Measurements from ENCODE around the gene TSHZ1. TPM values are rescaled to one million over a fixed set of nuclear protein-coding genes. Genes with fewer than 3 reads are reported as not detected.
A peak's percentile ranks its signal among the peaks of the same experiment; 100 is the strongest.

TSHZ1 gene
- total and polyA plus RNA-seq, 3 experiments from 2014 or later = 9.0 to 18.6 (median 17.9) TPM

GRCh38 chr18:75249175-75249518 is 38.5 kb downstream of the TSHZ1 start:
- no peak overlapping the region for H3K27ac ChIP-seq (ENCODE audit: low read depth, low read length)
- no peaks in the 10 kb centered on the region for H3K9me3 ChIP-seq (ENCODE audit: low read length)
- H3K27me3 Mint-ChIP-seq = no peaks in the 10 kb centered on the region
- no peaks in the 10 kb centered on the region for H3K36me3 ChIP-seq (ENCODE audit: insufficient read depth, low read length)
- CTCF ChIA-PET = no interaction called here
- no peak for DNase-seq
- H3K27ac Mint-ChIP-seq = peak overlapping the region in 3 of 8 donors; percentile 54 to 93 (median 88)
- no peak overlapping the region for H3K4me3 ChIP-seq (ENCODE audit: low read length)
- POLR2A ChIA-PET = no interaction called here
- no peaks in the 10 kb centered on the region for H3K36me3 Mint-ChIP-seq
- H3K4me3 Mint-ChIP-seq = no peak overlapping the region
- H3K9me3 Mint-ChIP-seq = peaks cover 0 to 2% (median 0%) of the 10 kb centered on the region in 5 donors
- H3K4me1 Mint-ChIP-seq = peaks cover 78 to 94% (median 90%) of the 10 kb centered on the region in 3 donors
- no peaks in the 10 kb centered on the region for H3K27me3 ChIP-seq (ENCODE audit: insufficient read depth, low read length, poor library complexity, severe bottlenecking)
- H3K4me1 ChIP-seq (ENCODE audit: insufficient read depth, low read length) = peaks cover 54% of the 10 kb centered on the region

- H3K9me3 ChIP-seq (ENCODE audit: low read length) = no peaks in the 10 kb centered on the region
- no peaks in the 10 kb centered on the region for H3K27me3 ChIP-seq (ENCODE audit: insufficient read depth, low read length, poor library complexity, severe bottlenecking)
- DNase-seq = peak in 1 of 5 donors; percentile 59
- H3K36me3 Mint-ChIP-seq = no peaks in the 10 kb centered on the region
- POLR2A ChIA-PET = no interaction called here
- no peak overlapping the region for H3K27ac ChIP-seq (ENCODE audit: low read depth, low read length)
- H3K4me3 Mint-ChIP-seq = peak overlapping the region in 1 of 7 donors; percentile 72
- H3K36me3 ChIP-seq (ENCODE audit: insufficient read depth, low read length) = no peaks in the 10 kb centered on the region
- peak overlapping the region in 6 of 8 donors; percentile 17 to 83 (median 47) for H3K27ac Mint-ChIP-seq
- peaks cover 54% of the 10 kb centered on the region for H3K4me1 ChIP-seq (ENCODE audit: insufficient read depth, low read length)
- H3K9me3 Mint-ChIP-seq = peaks cover 0 to 2% (median 0%) of the 10 kb centered on the region in 5 donors
- H3K4me1 Mint-ChIP-seq = peaks cover 79 to 94% (median 90%) of the 10 kb centered on the region in 3 donors
- no peak overlapping the region for H3K4me3 ChIP-seq (ENCODE audit: low read length)
- CTCF ChIA-PET = interaction anchor here (1.3 kb wide), 1 partner anchor 11 kb away, joined by 3 read pairs; no protein-coding TSS in a partner anchor
- no peaks in the 10 kb centered on the region for H3K27me3 Mint-ChIP-seq
Observed at GRCh38 chr18:75249672-75250470, 39.3 kb downstream of the TSHZ1 start.

DNA sequence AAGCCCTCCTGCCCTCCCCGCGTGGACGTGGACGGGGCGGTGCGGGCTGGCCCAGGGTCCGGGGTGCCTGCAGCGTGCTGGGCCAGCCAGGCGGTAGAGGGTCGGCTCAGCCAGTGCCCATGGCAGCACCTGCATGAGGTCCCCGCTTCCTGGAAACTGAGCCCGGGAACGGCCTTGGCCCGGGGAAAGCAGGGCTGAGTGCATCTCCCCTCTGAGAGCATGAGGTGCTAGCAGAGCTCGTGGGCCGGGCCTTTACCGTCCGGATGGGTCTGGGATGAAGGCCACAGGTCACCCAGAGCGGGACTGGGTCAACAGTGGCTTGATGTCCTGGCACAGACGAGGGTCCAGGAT is 39.8 kb downstream of the TSHZ1 start:
- H3K4me1 ChIP-seq (ENCODE audit: insufficient read depth, low read length) = peaks cover 58% of the 10 kb centered on the region
- Mint-ChIP-seq H3K27me3 (no peaks in the 10 kb centered on the region), H3K4me3 (no peak overlapping the region), H3K27ac (peak overlapping the region in 3 of 8 donors; percentile 43 to 57 (median 50)), H3K9me3 (peaks cover 0 to 2% (median 0%) of the 10 kb centered on the region in 5 donors), H3K36me3 (no peaks in the 10 kb centered on the region), H3K4me1 (peaks cover 81 to 94% (median 91%) of the 10 kb centered on the region in 3 donors)
- no peaks in the 10 kb centered on the region for H3K9me3 ChIP-seq (ENCODE audit: low read length)
- H3K27me3 ChIP-seq (ENCODE audit: insufficient read depth, low read length, poor library complexity, severe bottlenecking) = no peaks in the 10 kb centered on the region
- ChIA-PET POLR2A (no interaction called here), CTCF (interaction anchor here (1.3 kb wide), 1 partner anchor 10 kb away, joined by 3 read pairs; no protein-coding TSS in a partner anchor)
- no peaks in the 10 kb centered on the region for H3K36me3 ChIP-seq (ENCODE audit: insufficient read depth, low read length)
- no peak for DNase-seq
- H3K4me3 ChIP-seq (ENCODE audit: low read length) = no peak overlapping the region
- no peak overlapping the region for H3K27ac ChIP-seq (ENCODE audit: low read depth, low read length)

GRCh38 chr18:75251466-75251865 is 40.9 kb downstream of the TSHZ1 start:
- ChIA-PET POLR2A (no interaction called here), CTCF (interaction anchor here (1.3 kb wide), 1 partner anchor 9 kb away, joined by 3 read pairs; no protein-coding TSS in a partner anchor)
- H3K9me3 ChIP-seq (ENCODE audit: low read length) = no peaks in the 10 kb centered on the region
- H3K27me3 ChIP-seq (ENCODE audit: insufficient read depth, low read length, poor library complexity, severe bottlenecking) = no peaks in the 10 kb centered on the region
- peaks cover 50% of the 10 kb centered on the region for H3K4me1 ChIP-seq (ENCODE audit: insufficient read depth, low read length)
- Mint-ChIP-seq H3K4me3 (peak overlapping the region in 1 of 7 donors; percentile 39), H3K36me3 (no peaks in the 10 kb centered on the region), H3K27me3 (no peaks in the 10 kb centered on the region), H3K4me1 (peaks cover 80 to 94% (median 90%) of the 10 kb centered on the region in 3 donors), H3K9me3 (peaks cover 0 to 2% (median 0%) of the 10 kb centered on the region in 5 donors), H3K27ac (peak overlapping the region in 5 of 8 donors; percentile 18 to 77 (median 44))
- no peak for DNase-seq
- no peaks in the 10 kb centered on the region for H3K36me3 ChIP-seq (ENCODE audit: insufficient read depth, low read length)
- H3K27ac ChIP-seq (ENCODE audit: low read depth, low read length) = no peak overlapping the region
- H3K4me3 ChIP-seq (ENCODE audit: low read length) = no peak overlapping the region

DNA sequence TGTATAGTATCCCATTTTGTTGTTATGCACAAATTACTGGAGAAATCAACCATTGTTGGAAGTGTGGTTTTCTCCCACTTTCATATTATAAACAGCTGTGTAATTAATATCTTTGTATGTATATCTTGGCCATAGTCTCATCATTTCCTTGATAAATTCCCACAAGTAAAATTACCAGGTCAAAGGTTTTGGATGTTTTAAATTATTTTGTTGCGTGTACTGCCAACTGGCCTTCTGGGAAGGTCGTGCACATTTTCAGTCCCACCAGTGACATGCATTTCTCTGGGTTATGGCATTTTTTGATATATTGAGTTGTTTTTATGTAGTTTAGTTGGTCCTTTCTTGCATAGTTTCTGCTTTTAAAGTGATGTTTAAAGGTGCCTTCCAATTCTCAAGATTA is 41.5 kb downstream of the TSHZ1 start:
- Mint-ChIP-seq H3K4me3 (no peak overlapping the region), H3K9me3 (peaks cover 0 to 2% (median 0%) of the 10 kb centered on the region in 5 donors), H3K27me3 (no peaks in the 10 kb centered on the region), H3K4me1 (peaks cover 77 to 92% (median 90%) of the 10 kb centered on the region in 3 donors), H3K36me3 (no peaks in the 10 kb centered on the region), H3K27ac (peak overlapping the region in 2 of 8 donors; percentile 0 to 35)
- Histone ChIP-seq H3K9me3 (ENCODE audit: low read length) (no peaks in the 10 kb centered on the region), H3K27me3 (ENCODE audit: insufficient read depth, low read length, poor library complexity, severe bottlenecking) (no peaks in the 10 kb centered on the region), H3K27ac (ENCODE audit: low read depth, low read length) (no peak overlapping the region), H3K4me3 (ENCODE audit: low read length) (no peak overlapping the region), H3K4me1 (ENCODE audit: insufficient read depth, low read length) (peaks cover 44% of the 10 kb centered on the region), H3K36me3 (ENCODE audit: insufficient read depth, low read length) (no peaks in the 10 kb centered on the region)
- ChIA-PET CTCF (no interaction called here), POLR2A (no interaction called here)
- no peak for DNase-seq

GRCh38 chr18:75253043-75253442 is 42.4 kb downstream of the TSHZ1 start:
- Mint-ChIP-seq H3K27me3 (no peaks in the 10 kb centered on the region), H3K27ac (peak overlapping the region in 7 of 8 donors; percentile 34 to 87 (median 46)), H3K4me3 (no peak overlapping the region), H3K4me1 (peaks cover 75 to 92% (median 81%) of the 10 kb centered on the region in 3 donors), H3K36me3 (no peaks in the 10 kb centered on the region), H3K9me3 (peaks cover 0 to 2% (median 0%) of the 10 kb centered on the region in 5 donors)
- peaks cover 39% of the 10 kb centered on the region for H3K4me1 ChIP-seq (ENCODE audit: insufficient read depth, low read length)
- H3K4me3 ChIP-seq (ENCODE audit: low read length) = no peak overlapping the region
- no peaks in the 10 kb centered on the region for H3K36me3 ChIP-seq (ENCODE audit: insufficient read depth, low read length)
- ChIA-PET CTCF (interaction anchor here (0.9 kb wide), 1 partner anchor 10 kb away, joined by 3 read pairs; no protein-coding TSS in a partner anchor), POLR2A (no interaction called here)
- no peak overlapping the region for H3K27ac ChIP-seq (ENCODE audit: low read depth, low read length)
- H3K27me3 ChIP-seq (ENCODE audit: insufficient read depth, low read length, poor library complexity, severe bottlenecking) = no peaks in the 10 kb centered on the region
- no peak for DNase-seq
- no peaks in the 10 kb centered on the region for H3K9me3 ChIP-seq (ENCODE audit: low read length)

DNA sequence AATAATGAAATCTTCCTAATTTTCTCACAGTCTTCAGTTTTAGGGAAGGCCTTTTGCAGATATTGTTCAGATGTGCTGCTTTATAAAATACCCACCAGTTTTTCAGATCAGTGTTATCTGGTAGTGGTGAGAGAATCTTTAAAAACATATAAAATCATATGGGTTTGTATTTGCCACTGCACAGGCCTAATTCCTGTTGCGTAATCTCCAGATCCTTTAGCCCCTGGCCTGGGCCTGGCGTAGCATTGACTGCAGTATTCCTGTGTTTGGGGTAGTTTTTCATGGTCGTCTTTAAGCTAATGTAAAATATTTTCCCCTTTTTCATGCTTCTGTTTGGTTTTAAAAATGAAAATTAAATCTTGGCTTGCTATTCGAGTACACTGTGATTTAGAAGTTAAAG is 43.2 kb downstream of the TSHZ1 start:
- peaks cover 68 to 91% (median 74%) of the 10 kb centered on the region in 3 donors for H3K4me1 Mint-ChIP-seq
- CTCF ChIA-PET = no interaction called here
- H3K9me3 Mint-ChIP-seq = peaks cover 0 to 2% (median 0%) of the 10 kb centered on the region in 5 donors
- no peaks in the 10 kb centered on the region for H3K9me3 ChIP-seq (ENCODE audit: low read length)
- no peak overlapping the region for H3K27ac ChIP-seq (ENCODE audit: low read depth, low read length)
- POLR2A ChIA-PET = no interaction called here
- H3K4me3 Mint-ChIP-seq = no peak overlapping the region
- H3K27ac Mint-ChIP-seq = peak overlapping the region in 6 of 8 donors; percentile 15 to 70 (median 44)
- no peaks in the 10 kb centered on the region for H3K27me3 Mint-ChIP-seq
- no peaks in the 10 kb centered on the region for H3K36me3 Mint-ChIP-seq
- no peak for DNase-seq
- no peaks in the 10 kb centered on the region for H3K27me3 ChIP-seq (ENCODE audit: insufficient read depth, low read length, poor library complexity, severe bottlenecking)
- H3K4me1 ChIP-seq (ENCODE audit: insufficient read depth, low read length) = peaks cover 32% of the 10 kb centered on the region
- H3K36me3 ChIP-seq (ENCODE audit: insufficient read depth, low read length) = no peaks in the 10 kb centered on the region
- no peak overlapping the region for H3K4me3 ChIP-seq (ENCODE audit: low read length)

GRCh38 chr18:75255094-75255493 is 44.5 kb downstream of the TSHZ1 start:
- no peaks in the 10 kb centered on the region for H3K27me3 ChIP-seq (ENCODE audit: insufficient read depth, low read length, poor library complexity, severe bottlenecking)
- Mint-ChIP-seq H3K27ac (peak overlapping the region in 5 of 8 donors; percentile 12 to 79 (median 49)), H3K4me3 (peak overlapping the region in 1 of 7 donors; percentile 13), H3K36me3 (no peaks in the 10 kb centered on the region), H3K9me3 (peaks cover 0 to under 1% (median 0%) of the 10 kb centered on the region in 5 donors), H3K27me3 (no peaks in the 10 kb centered on the region), H3K4me1 (peaks cover 69 to 89% (median 73%) of the 10 kb centered on the region in 3 donors)
- peaks cover 19% of the 10 kb centered on the region for H3K4me1 ChIP-seq (ENCODE audit: insufficient read depth, low read length)
- H3K4me3 ChIP-seq (ENCODE audit: low read length) = no peak overlapping the region
- no peak for DNase-seq
- ChIA-PET POLR2A (no interaction called here), CTCF (no interaction called here)
- no peaks in the 10 kb centered on the region for H3K36me3 ChIP-seq (ENCODE audit: insufficient read depth, low read length)
- no peaks in the 10 kb centered on the region for H3K9me3 ChIP-seq (ENCODE audit: low read length)
- no peak overlapping the region for H3K27ac ChIP-seq (ENCODE audit: low read depth, low read length)

Measured in CD8-positive, alpha-beta memory T cell (primary cell).